Motor neuron (in vitro differentiated cells): Measurements from ENCODE around the gene MVP. TPM values are rescaled to one million over a fixed set of nuclear protein-coding genes. Genes with fewer than 3 reads are reported as not detected.

Experiments used
- ATAC-seq, 8 experiments: fragments of 200-7000 bp; cut with Tn5 transposase; replicated peaks in 6 of 8; 2 replicates each; pipeline ENCODE4 v1.8.0; 2021; ENCODE audit warnings: mild to moderate bottlenecking in 8 of 8, moderate library complexity in 8 of 8
- H3K27ac ChIP-seq, 2 donors: fragments of 250-450 bp; sonication (Bioruptor Pico); 2 replicates each; pipeline ENCODE4 v1.9.0; 2021; ENCODE audit warnings: antibody characterized with exemption in 2 of 2, mild to moderate bottlenecking in 2 of 2, moderate library complexity in 1 of 2
- H3K4me1 ChIP-seq, 2 donors: fragments of 250-450 bp; sonication (Bioruptor Pico); replicated peaks in 1 of 2; 2 replicates each; pipeline ENCODE4 v1.6.1; 2021; ENCODE audit warnings: antibody characterized with exemption in 2 of 2, mild to moderate bottlenecking in 2 of 2, moderate library complexity in 1 of 2
- H3K4me3 ChIP-seq, 5 donors: fragments of 250-450 bp; sonication (Bioruptor Pico); 2 replicates each; pipeline ENCODE4 v1.9.0; 2021; ENCODE audit warnings: antibody characterized with exemption in 5 of 5, mild to moderate bottlenecking in 5 of 5, moderate library complexity in 4 of 5
- WGBS, 10 experiments: fragments of 450-650 bp; shearing (Covaris generic); methylation state at CpG; one replicate each; pipeline ENCODE4 v1.0.0; 2022; 5-methylcytosine and 5-hydroxymethylcytosine counted together
- in situ Hi-C, 9 experiments: fragments of 400-800 bp; cut with MboI; loops; one replicate each; pipeline ENCODE4 v1.15.0; 2021; ENCODE audit warnings: low sequenced_read_pairs in 9 of 9, low pct_unique_long_range_greater_than_20kb in 2 of 9; ENCODE audit not compliant: unreplicated experiment in 9 of 9
- total RNA-seq, 8 experiments: library from RNA; unstranded; fragments of 300-600 nt; gene quantifications; 2 replicates each; pipeline versions ENCODE4 v1.2.3 to v1.2.4, GENCODE V29; 2022

The MVP gene
- total RNA-seq, 8 experiments from 2014 or later, result 3.2 to 179 (median 31.0) TPM

- in situ Hi-C loops, result loop anchor here in 5 of 9 experiments (10.0 to 25.0 kb wide), 3 partner anchors 101 to 206 kb away; partner anchors contain the start of genes C16orf92 (in 3 of the 5), DOC2A (in 3 of the 5) and ASPHD1 (in 1 of the 5)
- no peak for ATAC-seq
- Histone ChIP-seq H3K4me1 (peaks cover 37 to 38% of the 10 kb centered on the region in 2 donors), H3K4me3 (peak within 1 kb of the TSS; percentile 66 to 92 (median 80)), H3K27ac (peak within 1 kb of the TSS; percentile 98 to 99)
- WGBS, 10 experiments, result no CpG with 5 or more reads among the region's 67 CpGs
Measured at GRCh38 chr16:29806099-29806579, 14.1 kb upstream of the MVP start, which contains the start of gene MAZ. Gene MAZ, plus strand, starts transcription at chr16:29806529. Its CDS starts 173 bp downstream, at chr16:29806702.

GRCh38 chr16:29806641-29807425 lies 13.4 kb upstream of the MVP start:
- in situ Hi-C loops, result loop anchor here in 5 of 9 experiments (10.0 to 25.0 kb wide), 3 partner anchors 102 to 205 kb away; partner anchors contain the start of genes C16orf92 (in 3 of the 5), DOC2A (in 3 of the 5) and ASPHD1 (in 1 of the 5)
- Histone ChIP-seq H3K27ac (peak overlapping the region; percentile 98), H3K4me1 (peaks cover 37 to 38% of the 10 kb centered on the region in 2 donors), H3K4me3 (peak overlapping the region; percentile 66 to 80 (median 68))
- no peak for ATAC-seq
- WGBS, 10 experiments, result 0% methylated on average over 8 of the region's 99 CpGs; no CpG with 5 or more reads in 9 of the 10 experiments

GRCh38 chr16:29807426-29808218 lies 12.6 kb upstream of the MVP start:
- in situ Hi-C loops, result loop anchor here in 5 of 9 experiments (10.0 to 25.0 kb wide), 3 partner anchors 103 to 205 kb away; partner anchors contain the start of genes C16orf92 (in 3 of the 5), DOC2A (in 3 of the 5) and ASPHD1 (in 1 of the 5)
- H3K4me1 ChIP-seq, result peaks cover 37 to 38% of the 10 kb centered on the region in 2 donors
- ATAC-seq, result peak; percentile 28 to 48 (median 36)
- H3K4me3 ChIP-seq, result peak overlapping the region; percentile 66 to 80 (median 68)
- 0% methylated on average over 1 to 5 of the region's 69 CpGs; no CpG with 5 or more reads in 4 of the 10 experiments for WGBS, 10 experiments
- peak overlapping the region; percentile 98 for H3K27ac ChIP-seq

GRCh38 chr16:29808219-29808900 lies 11.9 kb upstream of the MVP start:
- in situ Hi-C loops, result loop anchor here in 5 of 9 experiments (10.0 to 25.0 kb wide), 3 partner anchors 104 to 204 kb away; partner anchors contain the start of genes C16orf92 (in 3 of the 5), DOC2A (in 3 of the 5) and ASPHD1 (in 1 of the 5)
- Histone ChIP-seq H3K27ac (peak overlapping the region; percentile 98), H3K4me1 (peaks cover 39 to 40% of the 10 kb centered on the region in 2 donors), H3K4me3 (peak overlapping the region; percentile 66 to 80 (median 68))
- 0 to 100% (median 78%) methylated on average over 1 to 8 of the region's 25 CpGs; no CpG with 5 or more reads in 2 of the 10 experiments for WGBS, 10 experiments
- no peak for ATAC-seq

- in situ Hi-C loops, result loop anchor here in 5 of 9 experiments (10.0 to 25.0 kb wide), 3 partner anchors 103 to 203 kb away; partner anchors contain the start of genes C16orf92 (in 3 of the 5), DOC2A (in 3 of the 5) and ASPHD1 (in 1 of the 5)
- Histone ChIP-seq H3K27ac (peak overlapping the region in 1 of 2 donors; percentile 4), H3K4me1 (peaks cover 39 to 42% of the 10 kb centered on the region in 2 donors), H3K4me3 (peak overlapping the region in 1 of 5 donors; percentile 68)
- WGBS, 10 experiments, result 20 to 100% (median 82%) methylated on average over 1 to 8 of the region's 31 CpGs; no CpG with 5 or more reads in 6 of the 10 experiments
- no peak for ATAC-seq
Measured at GRCh38 chr16:29809031-29809747, 11.1 kb upstream of the MVP start.

GRCh38 chr16:29809850-29810698 lies 10.2 kb upstream of the MVP start:
- Histone ChIP-seq H3K27ac (peak overlapping the region; percentile 4 to 87), H3K4me3 (peak overlapping the region in 2 of 5 donors; percentile 7 to 49), H3K4me1 (peaks cover 34 to 46% of the 10 kb centered on the region in 2 donors)
- ATAC-seq, result no peak
- in situ Hi-C loops, result loop anchor here in 5 of 9 experiments (10.0 to 25.0 kb wide), 3 partner anchors 102 to 202 kb away; partner anchors contain the start of genes C16orf92 (in 3 of the 5), DOC2A (in 3 of the 5) and ASPHD1 (in 1 of the 5)
- 17 to 76% (median 39%) methylated on average over 2 to 9 of the region's 23 CpGs; no CpG with 5 or more reads in 4 of the 10 experiments for WGBS, 10 experiments

- ATAC-seq, result no peak
- Histone ChIP-seq H3K4me1 (peaks cover 34 to 46% of the 10 kb centered on the region in 2 donors), H3K4me3 (peak overlapping the region in 4 of 5 donors; percentile 49 to 85 (median 66)), H3K27ac (peak overlapping the region; percentile 3 to 87)
- in situ Hi-C loops, result loop anchor here in 4 of 9 experiments (25.0 kb wide), 2 partner anchors 102 to 202 kb away; partner anchors contain the start of genes C16orf92 (in 3 of the 4), DOC2A (in 3 of the 4) and ASPHD1 (in 1 of the 4)
- no CpG with 5 or more reads among the region's 9 CpGs for WGBS, 10 experiments
Measured at GRCh38 chr16:29810699-29811169, 9.5 kb upstream of the MVP start.

- 0% methylated on average over 1 to 12 of the region's 31 CpGs; no CpG with 5 or more reads in 3 of the 10 experiments for WGBS, 10 experiments
- peaks cover 34 to 46% of the 10 kb centered on the region in 2 donors for H3K4me1 ChIP-seq
- peak overlapping the region; percentile 87 to 97 for H3K27ac ChIP-seq
- ATAC-seq, result peak; percentile 40 to 62 (median 56)
- in situ Hi-C loops, result loop anchor here in 4 of 9 experiments (25.0 kb wide), 2 partner anchors 101 to 201 kb away; partner anchors contain the start of genes C16orf92 (in 3 of the 4), DOC2A (in 3 of the 4) and ASPHD1 (in 1 of the 4)
- H3K4me3 ChIP-seq, result peak overlapping the region; percentile 49 to 86 (median 72)
Measured at GRCh38 chr16:29811170-29811895, 8.9 kb upstream of the MVP start.

GRCh38 chr16:29811896-29812665 lies 8.2 kb upstream of the MVP start, which contains the start of gene PRRT2:
Gene PRRT2, plus strand, starts transcription at chr16:29812193. Its CDS starts 862 bp downstream, at chr16:29813055.
- WGBS, 10 experiments, result 1 to 20% (median 3%) methylated on average over 1 to 20 of the region's 69 CpGs; no CpG with 5 or more reads in 7 of the 10 experiments
- Histone ChIP-seq H3K4me3 (peak within 1 kb of the TSS; percentile 49 to 86 (median 72)), H3K4me1 (peaks cover 34 to 47% of the 10 kb centered on the region in 2 donors), H3K27ac (peak within 1 kb of the TSS; percentile 96 to 97)
- peak in 7 of 8 experiments; percentile 0 to 35 (median 25) for ATAC-seq
- in situ Hi-C loops, result loop anchor here in 4 of 9 experiments (25.0 kb wide), 2 partner anchors 100 to 200 kb away; partner anchors contain the start of genes C16orf92 (in 3 of the 4), DOC2A (in 3 of the 4) and ASPHD1 (in 1 of the 4)
